PC-9 (cell line): ENCODE measurements around the gene RYR2. TPM values are rescaled to one million over a fixed set of nuclear protein-coding genes. Genes with fewer than 3 reads are reported as not detected.

Experiments used
- BruUV-seq: library from RNA; stranded (reverse); fragments of 400-500 nt; replicated peaks from 2 replicates; lab custom pipeline; 2021; lab: Mats Ljungman, UMichigan
- CTCF ChIA-PET: fragments of 300-600 bp; sonication (Branson Sonifier 250); formaldehyde crosslinking; loops from one replicate; lab custom pipeline; 2022; ENCODE audit warnings: antibody characterized with exemption; lab: Charles Lee
- POLR2A ChIA-PET: fragments of 300-600 bp; sonication (Branson Sonifier 250); formaldehyde crosslinking; loops from one replicate; lab custom pipeline; 2022; ENCODE audit warnings: antibody characterized with exemption; ENCODE audit not compliant: unreplicated experiment; lab: Charles Lee
- DNase-seq, 2 experiments: peaks; one replicate each; pipeline versions ENCODE4 v3.0.0 to v3.0.0-alpha.2; 2015 to 2022; ENCODE audit warnings: mixed read lengths in 1 of 2
- H2AFZ ChIP-seq: fragments of 200-600 bp; sonication (generic); 2 replicates; pipeline ENCODE4 v1.8.1; 2017; ENCODE audit warnings: antibody characterized with exemption
- H3F3A ChIP-seq: fragments of 200-600 bp; sonication (generic); 2 replicates; pipeline ENCODE4 v1.8.1; 2017; ENCODE audit warnings: antibody characterized with exemption, mild to moderate bottlenecking, low read depth; ENCODE audit not compliant: insufficient read depth
- H3K27ac ChIP-seq: fragments of 200-600 bp; sonication (generic); 2 replicates; pipeline ENCODE4 v1.6.1; 2016; ENCODE audit warnings: mixed run types
- H3K27me3 ChIP-seq: fragments of 200-600 bp; sonication (generic); 2 replicates; pipeline ENCODE4 v1.6.1; 2016; ENCODE audit warnings: low read depth, mixed run types; ENCODE audit not compliant: insufficient read depth
- H3K36me3 ChIP-seq: fragments of 200-600 bp; sonication (generic); 2 replicates; pipeline ENCODE4 v1.6.1; 2016; ENCODE audit warnings: low read depth, mixed run types
- H3K4me1 ChIP-seq: fragments of 200-600 bp; sonication (generic); replicated peaks from 2 replicates; pipeline ENCODE4 v1.6.1; 2016; ENCODE audit warnings: mixed run types; ENCODE audit not compliant: insufficient read depth
- H3K4me2 ChIP-seq: fragments of 200-600 bp; sonication (generic); 2 replicates; pipeline ENCODE4 v1.6.1; 2017; ENCODE audit warnings: mixed run types
- H3K4me3 ChIP-seq: fragments of 200-600 bp; sonication (generic); 2 replicates; pipeline ENCODE4 v1.6.1; 2016; ENCODE audit warnings: mixed run types
- H3K79me2 ChIP-seq: fragments of 200-600 bp; sonication (generic); 2 replicates; pipeline ENCODE4 v1.6.1; 2017; ENCODE audit warnings: low read depth, mixed run types
- H3K9me2 ChIP-seq: fragments of 200-600 bp; sonication (generic); 2 replicates; pipeline ENCODE4 v1.8.1; 2017; ENCODE audit warnings: mild to moderate bottlenecking; ENCODE audit not compliant: insufficient read depth
- H3K9me3 ChIP-seq: fragments of 200-600 bp; sonication (generic); 2 replicates; pipeline ENCODE4 v1.8.1; 2016; ENCODE audit warnings: low read depth; ENCODE audit not compliant: insufficient read depth
- H4K20me1 ChIP-seq: fragments of 200-600 bp; sonication (generic); 2 replicates; pipeline ENCODE4 v1.8.1; 2017; ENCODE audit not compliant: insufficient read depth
- EZH2 ChIP-seq: fragments of 200-600 bp; sonication (generic); IDR thresholded peaks from 2 replicates; pipeline ENCODE4 v1.8.0; 2017; ENCODE audit warnings: antibody characterized with exemption, low read depth
- intact Hi-C: fragments of 100-400 bp; cut with micrococcal nuclease; formaldehyde crosslinking; loops from one replicate; pipeline ENCODE4 v1.10.0; 2022; ENCODE audit not compliant: unreplicated experiment
- total RNA-seq: library from RNA; stranded (reverse); gene quantifications from 2 replicates; pipeline ENCODE4 v1.2.3, GENCODE V29; 2021
- TF ChIP-seq, protein P1 (sequence below): fragments of 200-600 bp; sonication (generic); conservative IDR thresholded peaks from 2 replicates; pipeline ENCODE4 v1.6.1; 2017; ENCODE audit warnings: mixed run types, antibody characterized with exemption, mild to moderate bottlenecking, moderate library complexity

Gene RYR2
- total RNA-seq, 1 experiment from 2014 or later: not detected

GRCh38 chr1:237834461-237834860 lies 792.5 kb downstream of the RYR2 start:
- no peaks in the 10 kb centered on the region for H3K36me3 ChIP-seq
- CTCF ChIA-PET: no interaction called here
- intact Hi-C loops: no loop called here

GRCh38 chr1:237838320-237838719 lies 796.3 kb downstream of the RYR2 start:
- no peak for DNase-seq
- no peaks in the 10 kb centered on the region for H3F3A ChIP-seq
- H4K20me1 ChIP-seq: no peaks in the 10 kb centered on the region
- H3K36me3 ChIP-seq: no peaks in the 10 kb centered on the region
- H3K9me3 ChIP-seq: no peaks in the 10 kb centered on the region
- H3K27me3 ChIP-seq: no peaks in the 10 kb centered on the region
- H3K27ac ChIP-seq: no peak overlapping the region
- H3K9me2 ChIP-seq: no peaks in the 10 kb centered on the region
- TF ChIP-seq EZH2: no peak
- TF ChIP-seq, protein P1, sequence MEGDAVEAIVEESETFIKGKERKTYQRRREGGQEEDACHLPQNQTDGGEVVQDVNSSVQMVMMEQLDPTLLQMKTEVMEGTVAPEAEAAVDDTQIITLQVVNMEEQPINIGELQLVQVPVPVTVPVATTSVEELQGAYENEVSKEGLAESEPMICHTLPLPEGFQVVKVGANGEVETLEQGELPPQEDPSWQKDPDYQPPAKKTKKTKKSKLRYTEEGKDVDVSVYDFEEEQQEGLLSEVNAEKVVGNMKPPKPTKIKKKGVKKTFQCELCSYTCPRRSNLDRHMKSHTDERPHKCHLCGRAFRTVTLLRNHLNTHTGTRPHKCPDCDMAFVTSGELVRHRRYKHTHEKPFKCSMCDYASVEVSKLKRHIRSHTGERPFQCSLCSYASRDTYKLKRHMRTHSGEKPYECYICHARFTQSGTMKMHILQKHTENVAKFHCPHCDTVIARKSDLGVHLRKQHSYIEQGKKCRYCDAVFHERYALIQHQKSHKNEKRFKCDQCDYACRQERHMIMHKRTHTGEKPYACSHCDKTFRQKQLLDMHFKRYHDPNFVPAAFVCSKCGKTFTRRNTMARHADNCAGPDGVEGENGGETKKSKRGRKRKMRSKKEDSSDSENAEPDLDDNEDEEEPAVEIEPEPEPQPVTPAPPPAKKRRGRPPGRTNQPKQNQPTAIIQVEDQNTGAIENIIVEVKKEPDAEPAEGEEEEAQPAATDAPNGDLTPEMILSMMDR: no peak
- no peak overlapping the region for H2AFZ ChIP-seq
- BruUV-seq: no TSS peak
- H3K79me2 ChIP-seq: no peaks in the 10 kb centered on the region
- no peak overlapping the region for H3K4me3 ChIP-seq
- intact Hi-C loops: no loop called here
- no peak overlapping the region for H3K4me2 ChIP-seq
- ChIA-PET CTCF (no interaction called here), POLR2A (no interaction called here)
- H3K4me1 ChIP-seq: no peaks in the 10 kb centered on the region

More at GRCh38 chr1:237834461-237834860, 792.5 kb downstream of the RYR2 start:
- Histone ChIP-seq H3F3A (no peaks in the 10 kb centered on the region), H3K9me3 (no peaks in the 10 kb centered on the region), H3K27ac (no peak overlapping the region), H3K79me2 (no peaks in the 10 kb centered on the region), H3K4me1 (no peaks in the 10 kb centered on the region), H2AFZ (no peak overlapping the region), H3K27me3 (no peaks in the 10 kb centered on the region), H3K4me3 (no peak overlapping the region), H3K4me2 (no peak overlapping the region), H4K20me1 (no peaks in the 10 kb centered on the region), H3K9me2 (no peaks in the 10 kb centered on the region)
- no peak for TF ChIP-seq EZH2
- TF ChIP-seq, protein P1: no peak
- POLR2A ChIA-PET: no interaction called here
- no TSS peak for BruUV-seq
- DNase-seq: no peak

GRCh38 chr1:237838904-237839534 lies 797.0 kb downstream of the RYR2 start:
- Histone ChIP-seq H3K4me1 (no peaks in the 10 kb centered on the region), H3K9me2 (no peaks in the 10 kb centered on the region), H3K36me3 (no peaks in the 10 kb centered on the region), H3K4me3 (no peak overlapping the region), H3K79me2 (no peaks in the 10 kb centered on the region), H3K27ac (no peak overlapping the region), H3K4me2 (no peak overlapping the region), H3F3A (no peaks in the 10 kb centered on the region), H3K27me3 (no peaks in the 10 kb centered on the region), H2AFZ (no peak overlapping the region), H4K20me1 (no peaks in the 10 kb centered on the region), H3K9me3 (no peaks in the 10 kb centered on the region)
- no TSS peak for BruUV-seq
- intact Hi-C loops: no loop called here
- no peak for DNase-seq
- CTCF ChIA-PET: no interaction called here
- POLR2A ChIA-PET: no interaction called here
- no peak for TF ChIP-seq EZH2
- TF ChIP-seq, protein P1: no peak
